HG03571 (cell line): Measurements from ENCODE around the gene SAC3D1.
"Not testable (repeated sequence)": the region's sequence is repeated elsewhere in the genome, so short reads cannot be mapped to it uniquely, and the experiment has no call there.

Source experiments
- ATAC-seq: cut with Tn5 transposase; IDR thresholded peaks from one replicate; pipeline ENCODE4 v1.9.1; 2021; ENCODE audit not compliant: unreplicated experiment

SAC3D1 gene

DNA sequence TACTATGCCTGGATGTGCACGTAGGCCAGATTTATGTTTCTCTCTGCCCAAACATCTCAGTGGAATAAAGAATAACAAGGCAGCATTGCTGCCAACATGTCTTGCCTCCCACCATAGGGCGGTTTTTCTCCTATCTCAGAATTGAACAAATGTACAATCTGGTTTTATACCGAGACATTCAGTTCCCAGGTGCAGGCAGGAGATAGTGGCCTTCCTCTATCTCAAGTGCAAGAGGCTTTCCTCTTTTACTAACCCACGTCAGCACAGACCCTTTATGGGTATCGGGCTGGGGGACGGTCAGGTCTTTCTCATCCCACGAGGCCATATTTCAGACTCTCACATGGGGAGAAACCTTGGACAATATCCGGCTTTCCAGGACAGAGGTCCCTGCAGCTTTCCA is 17.5 kb upstream of the SAC3D1 start:
- ATAC-seq = not testable (repeated sequence)

DNA sequence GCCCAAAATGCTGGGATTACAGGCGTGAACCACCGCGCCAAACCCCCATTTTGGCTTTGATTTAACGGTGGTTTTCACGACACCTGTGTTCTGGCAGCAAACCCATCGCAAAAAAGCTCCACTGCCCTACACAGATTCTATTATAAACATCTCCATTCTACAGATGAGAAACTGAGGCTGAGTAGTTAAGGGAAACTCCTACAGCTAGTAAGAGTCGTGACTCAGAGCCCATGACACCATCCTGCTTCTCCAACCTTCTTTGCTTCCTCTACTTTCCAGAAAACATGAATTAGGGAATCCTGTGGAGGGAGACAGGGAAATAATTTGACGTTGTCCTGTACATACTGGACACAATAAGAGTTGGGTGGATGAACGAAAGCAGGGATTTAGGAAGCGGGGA is 14.2 kb upstream of the SAC3D1 start:
- no peak for ATAC-seq

DNA sequence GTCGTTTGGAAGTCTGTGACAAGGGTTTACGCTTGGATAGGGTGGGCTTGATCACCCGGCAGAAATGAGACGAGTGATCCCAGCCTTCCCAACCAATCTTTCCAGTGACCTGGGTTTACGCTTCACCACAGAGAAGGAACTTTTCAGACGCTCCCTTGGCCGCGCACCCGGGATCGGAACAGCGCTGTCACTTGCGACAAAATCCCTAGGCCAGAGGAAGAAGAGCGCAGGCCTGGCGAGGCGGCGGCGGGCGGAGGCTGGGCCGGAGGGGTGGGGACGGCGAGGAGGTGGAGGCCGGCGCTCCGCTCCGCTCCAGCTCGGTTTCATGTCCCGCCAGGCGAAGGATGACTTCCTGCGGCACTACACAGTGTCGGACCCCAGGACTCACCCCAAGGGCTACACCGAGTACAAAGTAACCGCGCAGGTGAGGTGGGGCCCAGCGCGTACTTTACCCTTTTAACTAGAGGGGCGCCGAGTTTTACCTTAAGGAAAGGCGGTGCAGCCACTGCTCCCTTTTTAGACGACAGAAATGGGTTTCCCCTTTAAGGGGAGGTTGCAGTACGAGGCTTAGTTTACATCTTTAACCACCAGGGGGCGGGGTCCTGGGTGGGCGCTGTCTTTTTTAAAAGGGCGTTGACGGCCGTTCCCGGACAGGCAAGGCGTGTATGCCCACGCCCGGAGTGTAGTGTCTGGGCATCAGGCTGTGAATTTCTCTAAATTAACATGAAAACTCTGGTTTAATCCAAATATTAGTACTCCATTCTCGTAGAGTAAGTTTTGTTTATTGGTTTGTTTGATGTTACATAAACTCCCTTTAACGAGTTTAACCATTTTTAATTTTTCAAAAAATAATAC is 13.6 kb upstream of the SAC3D1 start, which contains the start of gene SNX15:
SNX15 (plus strand) TSS at position 227 of the 855 bp plus-strand sequence; CDS start at position 326, 99 bp downstream.
- peak; percentile 71 for ATAC-seq

DNA sequence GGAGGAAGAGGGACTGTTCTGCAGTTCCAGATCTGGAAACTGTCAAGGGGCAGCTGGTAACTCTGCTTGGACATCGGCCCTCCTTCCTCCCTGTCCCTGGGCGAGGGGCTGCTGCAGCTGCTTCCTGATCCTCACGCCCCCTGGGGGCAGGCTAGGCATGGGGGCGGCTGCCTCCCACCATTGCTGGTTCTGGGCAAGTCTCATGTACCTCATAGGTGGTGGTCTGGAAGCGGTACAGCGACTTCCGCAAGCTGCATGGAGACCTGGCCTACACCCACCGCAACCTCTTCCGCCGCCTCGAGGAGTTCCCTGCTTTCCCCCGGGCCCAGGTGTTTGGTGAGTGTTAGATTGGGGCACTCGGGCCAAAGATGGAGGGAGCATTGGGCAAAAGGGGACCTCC is 8.8 kb upstream of the SAC3D1 start:
- ATAC-seq = no peak

DNA sequence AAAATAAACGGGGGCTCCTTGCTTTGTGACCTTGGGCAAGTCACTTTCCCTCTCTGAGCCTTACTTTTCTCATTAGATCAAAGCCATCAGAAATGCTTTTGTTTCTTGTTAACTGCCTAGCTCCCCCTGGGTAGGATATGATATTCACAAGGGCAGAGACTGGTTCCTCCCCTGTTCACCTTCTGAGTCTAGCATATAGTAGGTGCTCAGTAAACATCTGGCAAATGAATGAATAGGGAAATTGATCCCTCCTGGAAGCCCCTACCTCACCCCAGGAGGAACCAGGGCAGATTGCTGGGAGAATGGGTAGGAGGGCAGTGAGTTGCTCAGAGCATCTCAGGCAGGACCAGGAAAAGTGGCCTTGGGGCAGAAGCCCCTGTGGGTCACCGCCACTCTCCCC is 6.6 kb upstream of the SAC3D1 start:
- no peak for ATAC-seq

DNA sequence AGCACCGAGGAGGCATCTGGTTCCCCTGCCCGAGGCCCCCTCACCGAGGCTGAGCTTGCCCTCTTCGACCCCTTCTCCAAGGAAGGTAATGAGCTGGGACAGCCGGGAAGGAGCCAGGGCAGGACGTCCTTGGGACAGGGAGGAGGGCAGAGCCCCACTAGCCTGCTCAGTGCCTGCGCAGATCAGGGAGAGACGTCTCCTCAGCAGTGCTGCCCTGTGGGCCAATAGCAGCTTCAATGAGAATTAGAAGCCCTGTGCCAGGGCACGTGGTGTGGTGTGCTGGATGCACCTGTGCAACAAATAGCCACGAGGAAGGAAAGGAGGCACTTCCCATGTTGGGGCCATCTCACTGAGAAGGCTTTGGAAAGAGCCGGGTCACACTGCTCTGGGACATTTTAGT is 5.4 kb upstream of the SAC3D1 start:
- ATAC-seq = no peak

DNA sequence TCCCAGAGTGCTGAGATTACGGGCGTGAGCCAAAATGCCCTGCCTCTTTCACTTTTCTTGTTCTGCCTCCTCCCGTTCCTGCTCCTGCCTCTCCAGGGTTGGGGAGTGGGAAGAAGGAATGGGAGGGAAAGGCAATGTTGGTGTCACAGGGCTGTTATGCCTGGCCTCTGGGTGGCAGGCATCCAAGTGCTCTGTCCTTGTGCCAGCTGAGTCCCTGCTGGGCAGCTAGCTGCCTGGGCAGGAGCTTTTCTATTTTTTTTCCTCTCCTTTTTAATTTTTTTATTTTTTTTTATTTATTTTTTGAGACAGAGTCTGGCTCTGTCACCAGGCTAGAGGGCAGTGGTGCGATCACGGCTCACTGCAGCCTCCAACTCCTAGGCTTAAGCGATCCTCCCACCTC is 4.1 kb upstream of the SAC3D1 start:
- no peak for ATAC-seq

DNA sequence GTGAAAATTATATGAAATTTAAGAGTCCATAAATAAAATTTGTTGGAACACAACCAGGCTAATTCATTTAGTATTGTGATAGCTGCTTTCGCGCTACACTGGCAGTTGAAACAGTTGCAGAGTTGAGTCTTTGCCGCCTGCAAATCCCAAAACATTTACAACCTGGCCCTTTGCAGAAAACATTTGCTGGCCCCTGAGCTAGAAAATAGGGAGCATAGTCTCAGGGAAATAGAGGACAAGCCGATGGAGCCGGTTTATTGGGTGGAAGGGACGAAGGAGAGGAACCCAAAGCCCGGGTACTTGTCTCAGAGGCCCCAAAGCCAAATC is 527 bp upstream of the SAC3D1 start:
- ATAC-seq = no peak

DNA sequence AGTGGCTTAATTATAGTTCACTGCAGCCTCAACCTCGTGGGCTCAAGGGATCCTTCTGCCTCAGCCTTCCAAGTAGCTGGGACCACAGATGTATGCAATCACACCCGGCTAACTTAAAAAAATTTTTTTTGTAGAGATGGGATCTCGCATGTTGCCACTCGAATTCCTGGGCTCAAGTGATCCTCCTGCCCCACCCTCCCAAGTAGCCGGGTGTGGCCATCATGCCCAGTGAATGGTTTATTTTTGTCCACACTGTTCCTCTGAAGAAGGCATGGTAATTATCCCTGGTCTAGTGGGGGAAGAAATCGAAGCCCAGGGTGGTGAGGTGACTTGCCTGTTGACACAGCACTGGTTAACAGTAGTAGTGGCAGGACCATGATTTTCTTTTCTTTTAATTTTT is 1.9 kb downstream of the SAC3D1 start:
- ATAC-seq = no peak

DNA sequence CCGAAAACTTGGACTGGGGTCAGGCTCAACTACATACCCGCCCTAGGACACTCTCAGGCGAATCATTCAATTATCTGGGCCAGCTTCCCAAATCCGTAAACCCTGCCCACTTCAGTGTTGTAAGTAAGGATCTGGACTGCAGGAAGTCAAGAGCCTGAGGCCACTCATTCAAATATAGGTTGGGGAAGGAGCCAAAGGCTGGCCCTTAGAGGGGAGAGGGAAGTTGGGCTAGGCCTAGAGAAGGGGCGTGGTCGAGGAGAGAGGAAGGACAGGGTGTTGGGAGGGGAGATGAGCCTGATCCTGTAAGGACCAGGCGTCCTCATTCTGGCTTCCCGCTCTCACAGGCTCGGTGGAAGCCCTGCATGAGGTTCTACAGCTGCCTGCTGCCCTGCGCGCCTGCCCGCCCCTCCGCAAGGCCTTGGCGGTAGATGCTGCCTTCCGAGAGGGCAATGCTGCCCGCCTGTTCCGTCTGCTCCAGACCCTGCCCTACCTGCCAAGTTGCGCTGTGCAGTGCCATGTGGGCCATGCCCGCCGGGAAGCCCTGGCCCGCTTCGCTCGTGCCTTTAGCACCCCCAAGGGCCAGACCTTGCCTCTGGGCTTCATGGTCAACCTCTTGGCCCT is 3.0 kb downstream of the SAC3D1 start:
- ATAC-seq = no peak

DNA sequence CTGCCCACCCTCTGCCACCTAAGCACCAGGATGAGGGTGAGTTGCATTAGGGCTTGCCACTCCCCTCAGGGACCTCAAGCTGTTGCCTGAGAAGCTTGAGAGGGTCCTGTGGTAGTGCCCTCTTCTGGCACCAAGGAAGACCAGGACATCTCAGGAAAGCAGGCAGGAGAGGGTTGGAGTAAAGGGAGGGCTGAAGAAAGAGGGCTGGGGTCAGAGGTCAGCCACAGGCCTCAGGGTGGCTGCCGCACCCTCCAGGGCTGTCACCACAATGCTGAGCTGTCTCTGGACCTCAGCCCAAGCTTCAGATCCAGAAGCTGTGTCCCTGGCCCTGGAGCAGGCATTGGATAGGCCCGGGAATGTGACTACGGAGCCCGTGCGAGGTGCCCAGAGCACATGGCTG is 4.1 kb downstream of the SAC3D1 start:
- no peak for ATAC-seq

DNA sequence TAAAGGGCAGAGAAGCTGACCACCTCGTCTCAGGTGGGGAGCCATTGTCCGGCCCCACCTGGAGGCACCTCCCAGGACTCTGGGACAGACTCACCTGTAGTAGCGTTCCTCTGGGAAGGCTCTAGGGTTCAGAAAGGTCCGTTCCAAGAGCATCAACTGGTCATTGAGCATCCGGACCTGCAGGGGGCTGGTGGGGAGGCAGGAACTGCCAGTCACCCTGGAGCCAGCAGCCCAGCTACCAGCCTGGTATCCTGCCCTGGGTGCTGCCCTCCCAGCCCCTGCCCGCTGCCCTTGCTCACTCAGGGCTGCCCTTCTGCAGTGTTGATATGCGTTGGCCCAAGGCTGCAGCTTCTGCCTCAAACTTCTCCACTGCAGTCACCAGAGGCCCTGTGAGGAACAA is 4.7 kb downstream of the SAC3D1 start:
- no peak for ATAC-seq

DNA sequence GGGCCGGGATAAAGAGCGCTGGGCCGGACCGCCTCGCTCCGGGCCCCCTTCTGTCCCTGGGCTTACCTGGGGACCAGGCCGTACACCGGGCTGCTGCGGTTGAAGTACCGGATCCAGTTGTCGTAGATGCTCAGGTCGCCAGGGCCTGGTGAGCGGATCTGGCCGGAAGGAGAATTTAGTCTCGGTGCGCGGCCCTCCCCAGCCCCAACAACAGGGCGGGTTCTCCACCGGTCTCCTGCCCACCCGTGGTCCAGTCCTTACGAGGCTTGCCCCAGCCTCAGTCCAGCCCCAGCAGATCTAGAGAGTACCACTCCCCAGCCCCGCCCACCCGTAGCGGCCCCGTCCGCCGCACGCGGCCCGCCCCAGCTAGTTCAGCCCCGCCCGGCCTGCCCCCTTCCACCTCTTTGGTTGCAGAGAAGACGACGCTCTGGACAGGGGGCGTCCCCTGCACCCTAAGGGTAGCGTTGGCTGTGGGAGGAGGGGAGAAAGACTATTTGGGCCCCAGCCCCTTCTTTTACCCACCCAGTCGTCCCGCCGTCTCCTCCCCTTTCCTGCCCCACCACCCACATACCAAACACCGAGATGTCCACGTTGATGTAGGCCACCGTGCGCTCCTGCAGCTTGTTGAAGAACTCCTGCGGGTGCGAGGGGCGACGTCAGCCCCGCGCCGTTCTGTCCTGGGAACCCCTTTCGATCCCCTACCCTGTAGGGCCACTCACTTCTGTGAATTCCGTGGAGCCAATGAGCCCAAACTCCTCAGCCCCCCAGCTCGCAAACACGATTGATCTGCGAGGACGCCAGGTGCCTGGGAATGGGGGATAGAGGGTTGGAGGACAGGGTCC is 6.8 kb downstream of the SAC3D1 start:
- ATAC-seq = no peak

DNA sequence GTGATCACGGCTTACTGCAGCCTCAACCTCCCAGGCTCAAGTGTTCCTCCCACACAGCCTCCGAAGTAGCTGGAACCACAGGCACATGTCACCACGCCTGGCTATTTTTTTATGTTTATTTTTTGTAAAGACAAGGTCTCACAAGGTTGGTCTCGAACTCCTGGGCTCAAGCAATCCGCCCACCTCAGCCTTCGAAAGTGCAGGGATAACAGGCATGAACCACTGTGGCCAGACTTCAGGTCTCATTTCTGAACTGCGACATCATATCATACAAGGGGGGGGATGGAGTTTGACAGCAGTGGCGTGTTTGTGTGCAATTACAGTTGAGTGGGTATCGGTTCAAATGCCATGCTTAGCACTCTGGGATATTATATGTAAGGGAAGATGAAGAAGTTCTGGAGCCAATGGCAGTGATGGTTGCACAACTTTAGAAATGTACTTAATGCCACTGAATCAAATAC is 10.4 kb downstream of the SAC3D1 start:
- no peak for ATAC-seq

DNA sequence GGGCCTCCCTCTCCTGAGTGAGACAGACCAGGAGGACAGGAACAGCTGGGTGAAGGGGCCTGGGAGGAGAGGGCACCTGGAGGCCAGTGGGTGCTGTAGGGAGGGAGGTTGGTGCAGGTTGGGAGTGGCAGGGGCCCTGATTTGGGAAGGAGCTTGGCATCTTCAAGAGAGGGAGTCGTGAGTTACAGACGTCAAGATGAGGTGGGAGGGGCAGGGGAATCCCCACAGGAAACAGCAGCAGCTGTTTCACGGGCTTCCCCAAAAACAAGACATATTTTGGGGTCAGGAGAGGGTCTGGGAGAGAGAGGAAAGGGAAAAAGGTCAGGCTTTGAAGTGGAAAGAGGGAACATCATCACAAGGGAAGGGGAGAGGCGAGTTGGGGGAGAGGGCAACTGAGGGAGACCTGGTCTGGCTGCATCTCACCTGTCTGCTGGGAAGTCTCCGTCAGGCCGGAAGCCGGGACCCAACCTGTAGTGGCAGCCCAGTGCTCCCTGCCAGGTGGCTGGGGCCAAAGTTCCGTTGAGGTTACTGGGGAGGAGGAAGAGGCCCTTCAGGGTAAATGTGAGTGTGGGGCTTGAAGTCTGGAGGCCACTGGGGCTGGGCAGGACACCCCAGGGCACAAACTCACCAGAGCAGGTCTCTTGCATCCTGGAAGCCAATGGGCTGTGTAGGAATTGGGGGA is 13.0 kb downstream of the SAC3D1 start:
- no peak for ATAC-seq

DNA sequence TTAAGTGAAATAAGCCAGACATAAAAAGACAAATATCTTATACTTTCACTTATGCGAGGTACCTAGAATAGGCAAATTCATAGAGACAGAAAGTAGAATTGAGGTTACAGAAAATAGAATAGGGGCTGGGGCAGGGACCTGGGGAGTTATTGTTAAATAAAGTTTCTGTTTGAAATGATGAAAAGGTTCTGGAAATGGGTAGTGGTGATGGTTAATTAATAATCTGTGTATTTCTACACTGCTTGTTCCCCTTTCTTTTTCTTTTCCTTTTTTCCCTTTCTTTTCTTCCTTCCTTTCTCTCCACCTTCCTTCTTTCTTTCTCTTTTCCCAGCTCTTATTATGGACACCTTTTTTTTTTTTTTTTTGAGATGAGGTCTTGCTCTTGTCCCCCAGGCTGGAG is 14.5 kb downstream of the SAC3D1 start:
- ATAC-seq = no peak

DNA sequence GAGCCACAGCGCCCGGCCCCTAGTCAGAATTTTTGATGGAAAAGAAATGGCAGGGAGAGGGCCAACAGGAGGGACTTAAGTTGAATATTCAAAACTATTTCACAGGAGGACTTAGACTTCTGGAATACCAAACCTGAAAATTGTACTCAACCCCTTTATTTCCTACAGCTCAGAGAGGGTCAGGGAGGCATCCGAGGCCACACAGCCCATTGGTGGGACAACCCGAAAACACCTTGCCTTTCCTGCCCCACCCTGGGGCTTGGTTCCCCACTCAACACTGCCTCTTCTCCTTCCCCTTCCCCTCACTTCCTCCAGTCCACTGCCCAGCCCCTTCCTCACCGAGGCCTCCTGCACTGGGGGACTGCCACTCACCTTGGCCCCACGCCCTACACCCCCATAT is 16.0 kb downstream of the SAC3D1 start:
- ATAC-seq = no peak

DNA sequence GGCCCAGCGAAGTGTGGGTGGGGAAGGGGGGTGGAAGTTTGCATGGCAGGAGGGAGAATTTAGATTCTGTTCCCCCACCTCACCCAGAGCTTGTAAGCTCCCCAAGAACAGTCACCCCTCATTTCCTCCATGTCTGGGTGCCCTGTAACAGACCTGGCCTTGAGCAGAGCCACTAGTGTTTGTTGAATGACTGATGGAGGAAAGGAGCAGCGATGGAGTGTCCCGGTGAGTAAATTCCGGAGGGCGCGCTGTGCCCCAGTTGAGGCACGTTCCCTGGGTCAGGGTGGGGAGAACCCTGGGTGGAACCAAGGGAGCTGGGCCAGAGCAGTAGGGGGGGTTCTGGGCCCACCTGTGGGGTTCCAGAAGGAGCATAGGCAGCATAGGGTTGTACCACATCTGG is 16.5 kb downstream of the SAC3D1 start:
- ATAC-seq = no peak

DNA sequence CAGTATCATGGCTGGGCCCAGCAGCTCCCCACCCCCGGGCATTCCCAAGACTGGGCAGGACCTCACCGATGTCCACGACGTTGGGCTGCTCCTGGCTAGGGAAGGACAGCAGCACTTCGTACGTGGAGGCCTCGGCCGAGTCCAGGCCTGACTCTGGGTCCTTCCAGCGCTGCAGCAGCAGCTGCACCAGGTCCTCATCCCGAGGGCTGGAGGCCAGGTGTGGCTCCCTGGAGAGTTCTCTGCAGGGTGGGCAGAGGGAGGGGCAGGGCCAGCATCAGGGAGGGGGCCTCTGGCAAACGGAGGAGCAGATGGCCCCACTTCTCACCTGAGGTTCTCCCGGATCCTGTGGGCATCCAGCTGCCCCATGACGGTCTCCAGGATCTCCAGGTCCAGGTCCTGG is 17.0 kb downstream of the SAC3D1 start:
- no peak for ATAC-seq

DNA sequence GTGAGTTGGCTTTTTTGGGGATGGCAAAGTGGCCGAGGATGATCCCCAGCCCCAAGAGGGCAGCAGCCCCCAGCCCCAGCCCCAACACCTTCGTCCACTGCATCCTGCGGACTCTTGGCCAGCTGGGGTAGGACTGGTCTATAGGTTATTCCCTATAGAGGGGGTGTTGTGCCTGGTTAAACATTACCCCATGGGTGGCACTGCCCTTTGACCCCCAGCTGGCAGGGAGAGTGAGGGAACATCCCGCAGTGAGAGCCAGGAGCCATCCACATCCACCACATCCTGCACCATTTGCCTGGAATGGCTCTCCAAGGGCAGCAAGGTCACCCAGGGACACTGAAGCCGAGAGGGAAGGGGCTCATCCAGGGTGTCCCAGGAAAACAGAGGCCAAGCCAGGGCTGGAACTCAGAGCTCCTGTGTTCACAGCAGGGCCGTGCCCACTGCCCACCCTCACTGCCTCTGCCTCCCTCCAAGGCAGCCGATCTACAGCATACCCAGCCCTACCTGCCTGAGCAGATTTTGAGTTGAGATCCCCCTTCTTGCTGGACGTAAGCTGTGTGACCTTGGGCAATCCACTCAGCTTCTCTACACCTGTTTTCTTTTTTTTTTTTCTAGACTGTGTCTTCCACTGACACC is 17.5 kb downstream of the SAC3D1 start, which contains the start of gene NAALADL1:
NAALADL1 (minus strand) TSS at position 135 of the 636 bp plus-strand sequence; CDS start at position 103, 32 bp downstream.
- ATAC-seq = no peak

DNA sequence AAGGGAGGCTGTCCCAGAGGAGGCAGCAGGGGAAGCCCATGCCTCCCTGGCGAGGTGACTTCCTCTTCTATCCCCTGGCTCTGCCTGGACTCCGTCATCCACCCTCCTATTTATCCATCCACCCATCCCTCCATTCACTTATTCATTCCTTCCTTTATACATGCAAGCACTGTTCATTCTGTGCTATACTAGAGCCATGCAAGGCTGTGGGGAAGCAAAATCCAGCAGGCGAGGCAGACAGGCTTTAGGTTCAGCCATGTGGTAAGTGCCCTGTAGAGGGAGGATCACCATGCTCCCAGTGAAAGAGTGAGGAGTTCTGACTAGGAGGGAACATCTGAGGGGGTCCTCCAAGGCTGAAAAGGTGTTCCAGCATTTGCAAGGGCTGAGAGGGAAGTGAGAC is 18.5 kb downstream of the SAC3D1 start:
- ATAC-seq = no peak
